HG03469 (cell line): Measurements from ENCODE around the gene TBCK.
"Not testable (repeated sequence)": the region's sequence is repeated elsewhere in the genome, so short reads cannot be mapped to it uniquely, and the experiment has no call there.

Experiments used
- ATAC-seq: cut with Tn5 transposase; IDR thresholded peaks from one replicate; pipeline ENCODE4 v1.9.1; 2021; ENCODE audit warnings: mild to moderate bottlenecking, moderate library complexity, moderate number of reproducible peaks; ENCODE audit not compliant: unreplicated experiment

The TBCK gene

DNA sequence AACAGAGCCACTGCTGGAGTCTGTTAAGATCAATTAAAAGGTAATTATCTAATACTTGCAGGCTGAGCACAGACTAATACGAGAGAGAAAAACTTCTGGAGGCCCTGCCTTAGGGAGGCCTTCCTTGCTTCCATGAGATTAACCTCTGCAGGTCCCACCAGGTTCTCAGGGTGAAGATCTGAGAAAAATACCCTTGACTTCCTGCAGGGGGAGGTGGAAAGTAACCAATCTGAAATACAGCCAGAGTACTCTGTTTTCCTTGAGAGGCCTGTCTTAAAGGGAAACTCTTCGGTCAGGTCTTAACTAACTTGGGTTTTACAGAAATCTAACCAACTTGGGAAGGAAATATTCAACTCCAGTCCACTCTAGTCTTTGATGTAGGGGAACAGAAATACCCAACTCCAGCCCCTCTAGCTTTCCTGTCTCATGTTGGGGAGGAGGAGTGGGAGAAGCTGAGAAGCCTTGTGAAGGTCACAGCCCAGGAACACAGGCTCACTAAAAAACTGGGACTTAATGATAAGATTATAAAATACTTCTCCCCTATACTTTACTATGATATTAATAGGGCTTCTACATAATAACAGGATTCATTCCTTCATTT is 77.1 kb downstream of the TBCK start:
- ATAC-seq, result peak; percentile 85

- no peak for ATAC-seq
Measured at GRCh38 chr4:106231931-106232330, 84.1 kb downstream of the TBCK start.

- no peak for ATAC-seq
Measured at GRCh38 chr4:106222548-106222947, 93.5 kb downstream of the TBCK start.

DNA sequence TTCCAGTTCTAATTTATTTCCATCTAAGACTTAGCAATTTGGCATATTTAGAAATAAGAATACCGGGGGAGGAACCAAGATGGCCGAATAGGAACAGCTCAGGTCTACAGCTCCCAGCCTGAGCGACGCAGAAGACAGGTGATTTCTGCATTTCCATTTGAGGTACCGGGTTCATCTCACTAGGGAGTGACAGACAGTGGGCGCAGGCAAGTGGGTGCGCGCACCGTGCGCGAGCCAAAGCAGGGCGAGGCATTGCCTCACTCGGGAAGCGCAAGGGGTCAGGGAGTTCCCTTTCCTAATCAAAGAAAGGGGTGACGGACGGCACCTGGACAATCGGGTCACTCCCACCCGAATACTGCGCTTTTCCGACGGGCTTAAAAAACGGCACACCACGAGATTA is 102.7 kb downstream of the TBCK start:
- ATAC-seq, result not testable (repeated sequence)

GRCh38 chr4:106210021-106210420 is 106.0 kb downstream of the TBCK start:
- no peak for ATAC-seq

DNA sequence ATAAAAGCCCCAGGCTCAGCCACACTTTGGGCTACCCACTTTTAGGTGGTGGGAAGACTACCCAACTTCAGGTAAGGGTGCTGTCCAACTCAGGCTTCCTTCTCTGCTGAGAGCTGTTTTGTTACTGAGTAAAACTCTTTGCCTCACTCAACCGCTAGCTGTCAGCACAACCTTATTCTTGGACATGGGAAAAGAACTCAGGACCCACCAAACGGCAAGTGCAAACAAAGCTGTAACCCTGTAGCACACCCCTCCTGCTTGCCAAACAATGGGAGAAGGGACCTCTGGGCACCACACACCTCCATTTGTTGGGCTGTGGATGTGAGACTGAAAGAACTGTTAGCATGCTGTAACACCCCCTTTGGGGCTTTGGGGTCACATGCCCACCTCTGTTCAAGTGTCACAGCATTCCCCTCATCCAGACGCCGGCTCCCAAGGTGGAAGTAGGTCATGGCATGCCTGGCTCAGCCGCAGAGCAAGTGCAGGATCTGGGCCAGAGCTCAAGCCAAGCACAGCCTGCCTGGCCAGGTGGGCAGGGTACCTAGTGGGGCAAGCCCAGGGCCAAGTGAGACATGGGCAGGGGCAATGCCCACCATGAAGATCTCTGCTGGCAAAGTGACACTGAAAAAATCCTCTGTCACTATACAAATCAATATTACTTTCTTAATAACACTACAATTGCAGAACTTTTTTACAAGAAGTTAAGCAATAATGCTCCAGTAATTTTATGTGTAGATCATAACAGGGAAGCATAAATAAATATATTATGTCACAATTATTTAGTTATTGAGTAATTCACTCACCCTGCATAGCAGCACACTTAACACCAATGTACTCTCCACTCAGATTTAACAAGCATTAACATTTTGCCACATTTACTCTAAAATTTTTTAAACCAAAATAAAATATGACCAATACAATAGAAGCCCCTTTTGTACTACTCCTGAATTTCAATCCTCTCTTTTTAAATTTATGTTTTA is 107.2 kb downstream of the TBCK start:
- no peak for ATAC-seq

DNA sequence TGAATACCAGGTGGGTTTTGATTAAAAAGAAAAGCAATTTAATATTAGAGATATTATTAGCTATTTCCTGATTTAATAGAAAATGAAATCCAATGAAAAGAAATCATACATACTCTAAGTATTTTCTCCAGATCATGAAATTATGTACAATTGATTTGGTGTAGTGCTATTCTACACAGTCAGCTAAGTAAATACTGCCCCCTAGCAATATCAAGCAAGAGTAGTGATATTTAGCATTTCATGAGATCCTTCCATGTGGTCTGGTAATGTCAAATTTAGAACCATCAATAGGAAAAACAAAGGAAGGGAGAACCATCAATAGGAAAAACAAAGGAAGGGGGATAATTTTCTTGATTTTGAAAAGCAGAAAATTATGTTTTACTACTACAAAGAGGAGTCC is 114.6 kb downstream of the TBCK start:
- no peak for ATAC-seq

- ATAC-seq, result no peak
Measured at GRCh38 chr4:106195435-106195950, 120.5 kb downstream of the TBCK start.

- ATAC-seq, result no peak
Measured at GRCh38 chr4:106194801-106195200, 121.2 kb downstream of the TBCK start.

DNA sequence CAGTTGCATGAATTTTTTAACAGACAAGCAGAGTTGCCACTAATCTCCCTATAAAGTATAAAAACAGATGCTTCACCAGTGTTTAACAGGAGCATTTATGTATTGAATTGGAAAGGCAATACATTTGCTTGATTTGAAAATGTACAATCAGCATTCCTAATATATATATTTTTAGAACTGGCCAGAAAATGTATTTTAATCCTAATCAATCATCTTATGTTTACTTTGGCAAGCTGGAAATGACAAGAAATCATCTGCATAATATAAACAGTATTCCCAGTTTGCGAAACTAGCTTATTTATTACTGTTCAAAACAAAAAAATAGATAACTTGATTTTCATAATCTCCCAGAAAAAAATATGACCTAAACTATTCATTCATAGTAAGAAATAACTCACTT is 123.9 kb downstream of the TBCK start:
- ATAC-seq, result no peak

DNA sequence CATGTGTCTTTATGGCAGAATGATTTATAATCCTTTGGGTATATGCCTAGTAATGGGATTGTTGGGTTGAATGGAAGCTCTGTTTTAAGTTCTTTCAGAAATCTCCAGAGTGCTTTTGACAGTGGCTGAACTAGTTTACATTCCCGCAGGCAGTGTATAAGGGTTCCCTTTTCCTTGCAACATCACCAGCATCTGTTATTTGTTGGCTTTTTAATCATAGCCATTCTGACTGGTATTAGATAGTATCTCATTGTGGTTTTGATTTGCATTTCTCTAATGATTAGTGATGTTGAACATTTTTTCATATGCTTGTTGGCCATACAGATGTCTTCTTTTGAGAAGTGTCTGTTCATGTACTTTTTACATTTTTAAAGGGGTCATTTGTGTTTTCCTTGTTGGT is 129.8 kb downstream of the TBCK start:
- no peak for ATAC-seq

- no peak for ATAC-seq
Measured at GRCh38 chr4:106183551-106183950, 132.5 kb downstream of the TBCK start.

DNA sequence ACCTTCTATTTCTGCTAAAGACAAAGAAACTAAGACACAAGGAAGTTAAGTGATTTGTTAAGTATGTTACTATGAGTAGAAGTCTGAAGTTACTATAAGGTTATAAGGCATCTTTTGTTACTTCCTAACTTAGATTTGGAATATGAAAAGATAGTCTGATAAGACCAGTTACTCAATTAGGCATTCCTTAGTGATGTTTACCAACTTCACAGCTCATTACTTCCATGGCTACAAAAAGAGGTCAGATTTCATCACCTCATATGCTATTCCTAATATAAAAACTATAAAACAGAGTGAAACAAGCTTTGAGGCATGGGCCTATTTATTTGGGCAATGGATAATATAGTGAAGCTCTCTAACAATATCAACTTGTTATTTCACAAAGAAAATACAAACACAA is 143.1 kb downstream of the TBCK start:
- ATAC-seq, result no peak

- ATAC-seq, result no peak
Measured at GRCh38 chr4:106165351-106166010, 150.5 kb downstream of the TBCK start.

GRCh38 chr4:106162278-106162677 is 153.7 kb downstream of the TBCK start:
- ATAC-seq, result no peak

GRCh38 chr4:106160560-106160959 is 155.4 kb downstream of the TBCK start:
- ATAC-seq, result no peak

DNA sequence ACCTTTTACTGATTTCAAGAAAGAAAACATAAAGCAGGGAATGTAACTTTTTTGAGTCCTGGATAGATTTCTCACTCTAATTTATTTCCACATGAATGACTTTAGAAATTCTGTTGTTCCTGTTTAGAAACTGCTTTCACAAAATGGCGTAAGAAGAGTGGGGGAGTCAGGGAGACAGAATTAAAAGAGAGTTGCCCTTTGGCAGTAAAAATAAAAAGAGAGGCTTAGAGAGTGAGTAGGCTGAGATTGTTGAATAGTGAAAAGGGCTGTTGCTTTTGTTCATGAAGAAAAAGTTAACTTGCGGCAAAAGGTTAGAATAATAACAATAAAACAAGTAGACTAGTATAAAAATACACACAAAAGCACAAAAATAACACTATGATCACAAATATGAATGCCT is 166.1 kb downstream of the TBCK start:
- no peak for ATAC-seq

- ATAC-seq, result no peak
Measured at GRCh38 chr4:106149026-106149425, 167.0 kb downstream of the TBCK start.

DNA sequence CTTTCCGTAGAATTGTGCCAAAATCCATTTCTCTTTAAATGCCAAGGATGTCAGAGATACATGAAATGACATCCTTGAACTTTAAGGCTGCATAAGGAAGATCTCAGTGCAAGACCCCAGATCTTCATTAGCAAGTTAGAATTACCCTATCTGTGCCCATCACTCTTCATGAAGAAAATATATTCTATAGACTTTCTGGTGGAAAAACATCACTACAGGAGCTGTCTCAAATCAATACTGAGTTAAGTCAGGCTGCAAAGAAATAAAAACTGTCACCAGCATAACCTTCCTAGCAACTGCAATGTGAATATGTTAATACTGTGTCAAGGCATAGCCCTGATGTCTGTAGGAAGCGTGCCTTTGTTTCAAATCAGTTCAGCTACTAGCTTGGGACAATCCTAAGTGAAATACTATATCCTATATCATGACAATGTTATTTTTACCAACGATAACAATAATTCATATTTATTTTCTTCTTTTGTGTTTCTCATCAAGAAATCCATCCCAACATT is 173.3 kb downstream of the TBCK start:
- ATAC-seq, result no peak

DNA sequence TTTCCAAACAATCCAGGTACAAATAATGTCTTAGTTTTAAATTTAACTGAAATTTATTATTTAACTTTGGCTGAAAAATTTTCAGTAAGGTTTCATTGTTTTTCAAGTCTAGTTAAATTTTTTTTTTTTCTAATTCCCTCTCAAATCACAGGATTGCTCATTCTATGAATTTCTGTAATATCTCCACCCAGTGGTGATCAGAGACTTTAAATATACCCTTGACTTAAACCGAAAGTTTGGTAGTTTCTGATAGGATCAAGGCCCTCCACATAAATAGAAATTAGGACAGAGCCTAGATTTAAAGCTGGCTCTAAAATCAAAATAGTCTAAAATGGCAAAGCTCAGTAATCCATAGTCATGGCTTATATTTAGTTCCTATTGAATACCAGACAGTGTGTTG is 175.4 kb downstream of the TBCK start:
- ATAC-seq, result no peak

GRCh38 chr4:106136777-106137331 is 179.2 kb downstream of the TBCK start:
- no peak for ATAC-seq
